Heart left ventricle (tissue), 16 donors: ENCODE data around the gene CRY1. TPM values are rescaled to one million over a fixed set of nuclear protein-coding genes. Genes with fewer than 3 reads are reported as not detected.

Experiments
- ATAC-seq, 4 donors: fragments of 200-7000 bp; cut with Tn5 transposase; one replicate each; pipeline ENCODE4 v1.9.1; 2020 to 2022; ENCODE audit warnings: moderate library complexity in 4 of 4, mild to moderate bottlenecking in 3 of 4, moderate number of reproducible peaks in 1 of 4
- DNase-seq, 5 donors: peaks; one replicate each; pipeline ENCODE4 v3.0.0-alpha.2; 2020
- H3K27ac ChIP-seq, 12 donors: fragments of 200-600 bp; sonication (generic) in 4 of 12; one replicate each; pipeline versions ENCODE4 v1.5.0 to v1.8.0; 2016 to 2022; ENCODE audit warnings: mild to moderate bottlenecking in 2 of 12
- H3K27me3 ChIP-seq, 9 donors: fragments of 200-600 bp; sonication (generic) in 2 of 9; one replicate each; pipeline versions ENCODE4 v1.5.1 to v1.8.0; 2016 to 2022; ENCODE audit warnings: mild to moderate bottlenecking in 3 of 9
- H3K36me3 ChIP-seq, 9 donors: fragments of 200-600 bp; sonication (generic) in 2 of 9; one replicate each; pipeline versions ENCODE4 v1.5.0 to v1.8.0; 2018 to 2022; ENCODE audit warnings: mild to moderate bottlenecking in 2 of 9
- H3K4me1 ChIP-seq, 12 donors: fragments of 200-600 bp; sonication (generic) in 4 of 12; one replicate each; pipeline versions ENCODE4 v1.5.0 to v1.8.0; 2016 to 2022; ENCODE audit warnings: mild to moderate bottlenecking in 3 of 12
- H3K4me3 ChIP-seq, 12 donors: fragments of 200-600 bp; sonication (generic) in 4 of 12; one replicate each; pipeline versions ENCODE4 v1.5.0 to v1.8.0; 2017 to 2022; ENCODE audit warnings: mild to moderate bottlenecking in 9 of 12, moderate library complexity in 4 of 12
- H3K9me3 ChIP-seq, 12 donors: fragments of 200-600 bp; sonication (generic) in 4 of 12; one replicate each; pipeline versions ENCODE4 v1.5.0 to v1.8.0; 2016 to 2022; ENCODE audit warnings: mild to moderate bottlenecking in 1 of 12
- CTCF ChIP-seq, 12 donors: fragments of 200-600 bp; sonication (generic) in 4 of 12; IDR thresholded peaks; one replicate each; pipeline versions ENCODE4 v1.5.0 to v1.8.0; 2018 to 2022; ENCODE audit warnings: antibody characterized with exemption in 12 of 12, mild to moderate bottlenecking in 5 of 12
- POLR2A ChIP-seq, 2 donors: fragments of 450-650 bp; IDR thresholded peaks; one replicate each; pipeline ENCODE4 v1.6.1; 2017; ENCODE audit warnings: antibody characterized with exemption in 2 of 2, mild to moderate bottlenecking in 2 of 2, moderate library complexity in 2 of 2
- WGBS, 4 donors: extraction: QIAGEN DNeasy Blood & Tissue Kit in 2 of 4; methylation state at CpG; one replicate each; pipeline versions ENCODE4 v1.1.5 to v1.1.7; 2013 to 2018; 5-methylcytosine and 5-hydroxymethylcytosine counted together
- intact Hi-C, 10 donors: fragments of 100-400 bp; cut with DNase I; formaldehyde crosslinking; loops; one replicate each; pipeline versions ENCODE4 v1.11.1 to v1.14.2; 2022
- polyA plus RNA-seq, 2 donors: library from polyadenylated mRNA; stranded (reverse); fragments of 200-250 nt; gene quantifications; one replicate each; pipeline ENCODE4 v1.2.3, GENCODE V29; 2013
- total RNA-seq, 9 donors: library from RNA; depleted of rRNA in 2 of 9; stranded (reverse); fragments of >200 nt in 2 of 9; fragmentation: NEBNext Ultra II Directional in 3 of 9; extraction: Animal tissue kit (Norgen Biotek cat#: 25700) in 3 of 9; gene quantifications; one replicate each; pipeline versions ENCODE4 v1.1.0 to v1.2.4, GENCODE V29; 2016 to 2023
- donor health status: ischemic (EF 13 %, LVEDD 7.1; RV severe dilation, severe dysfunction).
- donor health status: healthy with polysubstance abuse.
- donor health status: DM: no; HTN: yes; CAD: no.
- donor health status: DM: no; HTN: no; CAD: no.
- donor health status: ischemic (EF 25% LVEDD 6.9; RV normal size, moderate dysfunction).
- donor health status: ischemic (EF 25% LVEDD 5.7; RV mildly dilated, moderate dysfunction).
- donor health status: healthy.
- donor health status: DM: yes; HTN: yes; CAD: no.
- donor health status: ischemic (EF 35%, LVEDD 5.7; RV mildly dilated, moderate dysfunction).
- donor health status: nonischemic (EF 11% LVEDD 7.7; RV severe dilation, severe dysfunction).
- donor health status: DM: yes; HTN: yes; CAD: no.
- donor health status: PGD.
- donor health status: ischemic (EF 29% LVEDD 5.4; RV normal size, mild dysfunction).
- donor health status: nonischemic (EF 23%, LVEDD 6.1; RV moderate dilation, normal function).

The CRY1 gene
- total and polyA plus RNA-seq, 11 donors: 4.3 to 20.7 (median 12.0) TPM

- no peak for ATAC-seq
- Histone ChIP-seq H3K27me3 (no peaks in the 10 kb centered on the region), H3K36me3 (no peaks in the 10 kb centered on the region), H3K4me1 (peaks cover 3 to 59% (median 27%) of the 10 kb centered on the region in 12 donors), H3K27ac (no peak overlapping the region), H3K4me3 (no peak overlapping the region), H3K9me3 (peaks cover 0 to 3% (median 0%) of the 10 kb centered on the region in 12 donors)
- TF ChIP-seq POLR2A (IDR thresholded peaks at IDR 0.05) (no peak), CTCF (IDR thresholded peaks at IDR 0.05) (no peak)
- DNase-seq: no peak
- 58 to 78% (median 70%) methylated on average over 7 of the region's 7 CpGs for WGBS, 4 donors
- intact Hi-C loops: no loop called here
These were observed 61.1 kb downstream of the CRY1 start for GRCh38 chr12:107032266-107032665.

GRCh38 chr12:107031061-107031460, 62.3 kb downstream of the CRY1 start:
- ATAC-seq (no peak), DNase-seq (no peak)
- Histone ChIP-seq H3K27me3 (no peaks in the 10 kb centered on the region), H3K36me3 (no peaks in the 10 kb centered on the region), H3K9me3 (peaks cover 0 to 3% (median 0%) of the 10 kb centered on the region in 12 donors), H3K4me1 (peaks cover 3 to 71% (median 37%) of the 10 kb centered on the region in 12 donors), H3K27ac (no peak overlapping the region), H3K4me3 (no peak overlapping the region)
- intact Hi-C loops: no loop called here
- WGBS, 4 donors: 29 to 42% (median 40%) methylated on average over 2 of the region's 2 CpGs
- TF ChIP-seq CTCF (IDR thresholded peaks at IDR 0.05) (no peak), POLR2A (IDR thresholded peaks at IDR 0.05) (no peak)

- TF ChIP-seq CTCF (IDR thresholded peaks at IDR 0.05): no peak
- no peak for TF ChIP-seq POLR2A (IDR thresholded peaks at IDR 0.05)
- 79 to 89% (median 84%) methylated on average over 7 of the region's 7 CpGs for WGBS, 4 donors
- Histone ChIP-seq H3K27me3 (no peaks in the 10 kb centered on the region), H3K36me3 (no peaks in the 10 kb centered on the region), H3K4me1 (peaks cover 3 to 63% (median 34%) of the 10 kb centered on the region in 12 donors), H3K4me3 (no peak overlapping the region), H3K27ac (peak overlapping the region in 1 of 12 donors; percentile 6), H3K9me3 (no peaks in the 10 kb centered on the region)
- no peak for DNase-seq
- no peak for ATAC-seq
- intact Hi-C loops: loop anchor here in 2 of 10 donors (5.0 to 10.0 kb wide), 3 partner anchors 42 to 74 kb away; partner anchors contain the start of genes CRY1 (in 1 of the 2), MTERF2 (in 1 of the 2) and TMEM263 (in 1 of the 2)
These were observed 64.3 kb downstream of the CRY1 start for GRCh38 chr12:107029081-107029480.

DNA sequence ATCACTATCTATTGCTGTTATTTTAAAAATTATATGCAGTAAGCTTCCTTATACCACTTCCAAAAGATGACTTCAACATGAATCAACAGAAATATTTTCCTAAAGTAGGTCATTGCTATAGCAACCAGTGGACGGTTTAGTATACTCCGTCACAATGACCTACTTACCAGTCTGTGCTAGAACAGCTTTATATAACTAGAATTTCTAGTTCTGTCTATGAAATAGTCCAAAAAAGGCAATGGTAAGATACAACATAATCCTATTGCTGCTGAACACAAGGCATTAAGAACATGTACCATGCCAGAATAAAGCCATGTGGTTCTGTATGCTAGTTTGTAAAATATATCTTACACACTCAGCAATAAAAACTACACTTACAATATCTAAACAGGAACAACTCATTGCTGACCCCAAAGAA, 65.7 kb downstream of the CRY1 start:
- Histone ChIP-seq H3K27ac (peak overlapping the region in 11 of 12 donors; percentile 26 to 82 (median 56)), H3K9me3 (no peaks in the 10 kb centered on the region), H3K4me3 (peak overlapping the region in 3 of 12 donors; percentile 1 to 12 (median 6)), H3K4me1 (peaks cover 3 to 63% (median 34%) of the 10 kb centered on the region in 12 donors), H3K36me3 (no peaks in the 10 kb centered on the region), H3K27me3 (no peaks in the 10 kb centered on the region)
- peak; percentile 93 to 96 (median 94) for ATAC-seq
- WGBS, 4 donors: 3 to 12% (median 4%) methylated on average over 2 of the region's 2 CpGs
- TF ChIP-seq POLR2A (IDR thresholded peaks at IDR 0.05) (no peak), CTCF (IDR thresholded peaks at IDR 0.05) (no peak)
- no peak for DNase-seq
- intact Hi-C loops: loop anchor here in 3 of 10 donors (1.0 to 10.0 kb wide), 4 partner anchors 40 to 73 kb away; partner anchors contain the start of genes CRY1 (in 2 of the 3), MTERF2 (in 1 of the 3) and TMEM263 (in 1 of the 3)
